ENCODE data around the gene PROZ. TPM values are rescaled to one million over a fixed set of nuclear protein-coding genes. Genes with fewer than 3 reads are reported as not detected.

Gene PROZ
- total and polyA plus RNA-seq, 2 of the 13 experiments (the other 11 are each of a cell fraction or from before 2014, with no cell fraction given) = 5.6 to 22.5 TPM

DNA sequence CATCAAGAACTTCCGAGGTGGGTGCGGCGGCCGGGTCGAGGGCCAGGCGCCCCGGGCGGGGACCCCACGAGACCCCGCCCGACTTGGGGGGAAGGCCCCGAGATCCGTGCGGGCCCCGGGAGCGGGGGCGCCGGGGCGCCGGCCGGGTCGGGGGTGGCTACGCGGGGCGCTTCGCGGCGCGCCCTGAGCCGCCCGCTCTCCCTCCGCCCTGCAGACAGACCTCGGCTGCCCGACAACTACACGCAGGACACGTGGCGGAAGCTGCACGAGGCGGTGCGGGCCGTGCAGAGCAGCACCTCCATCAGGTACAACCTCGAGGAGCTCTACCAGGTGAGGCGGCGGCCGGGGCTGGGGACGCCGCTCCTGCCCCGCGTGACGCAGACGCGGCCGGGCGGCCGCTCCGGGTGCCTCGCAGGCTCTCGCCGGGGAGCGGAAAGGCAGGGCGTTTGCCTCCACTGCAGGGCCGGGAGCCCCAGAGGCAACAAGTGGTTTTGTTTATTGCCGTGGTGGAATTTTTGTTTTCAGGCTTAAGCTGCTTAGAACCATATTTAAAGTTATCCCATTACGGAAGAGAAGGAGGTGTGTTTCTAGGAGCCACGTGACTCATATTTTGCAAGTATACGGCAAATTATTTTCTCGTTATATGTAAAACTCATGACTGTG is 51.4 kb downstream of the PROZ start (continued):
- TF ChIP-seq, protein P1, sequence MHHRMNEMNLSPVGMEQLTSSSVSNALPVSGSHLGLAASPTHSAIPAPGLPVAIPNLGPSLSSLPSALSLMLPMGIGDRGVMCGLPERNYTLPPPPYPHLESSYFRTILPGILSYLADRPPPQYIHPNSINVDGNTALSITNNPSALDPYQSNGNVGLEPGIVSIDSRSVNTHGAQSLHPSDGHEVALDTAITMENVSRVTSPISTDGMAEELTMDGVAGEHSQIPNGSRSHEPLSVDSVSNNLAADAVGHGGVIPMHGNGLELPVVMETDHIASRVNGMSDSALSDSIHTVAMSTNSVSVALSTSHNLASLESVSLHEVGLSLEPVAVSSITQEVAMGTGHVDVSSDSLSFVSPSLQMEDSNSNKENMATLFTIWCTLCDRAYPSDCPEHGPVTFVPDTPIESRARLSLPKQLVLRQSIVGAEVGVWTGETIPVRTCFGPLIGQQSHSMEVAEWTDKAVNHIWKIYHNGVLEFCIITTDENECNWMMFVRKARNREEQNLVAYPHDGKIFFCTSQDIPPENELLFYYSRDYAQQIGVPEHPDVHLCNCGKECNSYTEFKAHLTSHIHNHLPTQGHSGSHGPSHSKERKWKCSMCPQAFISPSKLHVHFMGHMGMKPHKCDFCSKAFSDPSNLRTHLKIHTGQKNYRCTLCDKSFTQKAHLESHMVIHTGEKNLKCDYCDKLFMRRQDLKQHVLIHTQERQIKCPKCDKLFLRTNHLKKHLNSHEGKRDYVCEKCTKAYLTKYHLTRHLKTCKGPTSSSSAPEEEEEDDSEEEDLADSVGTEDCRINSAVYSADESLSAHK (CRISPR knock-in tag; IDR thresholded peaks at IDR 0.05; ENCODE audit: borderline replicate concordance) = 0 out of 2 replicates have a peak, but pooled peaks have one; percentile 58
- no peak for TF ChIP-seq SMAD9 (CRISPR knock-in tag; IDR thresholded peaks at IDR 0.05)
- TF ChIP-seq, protein P2, sequence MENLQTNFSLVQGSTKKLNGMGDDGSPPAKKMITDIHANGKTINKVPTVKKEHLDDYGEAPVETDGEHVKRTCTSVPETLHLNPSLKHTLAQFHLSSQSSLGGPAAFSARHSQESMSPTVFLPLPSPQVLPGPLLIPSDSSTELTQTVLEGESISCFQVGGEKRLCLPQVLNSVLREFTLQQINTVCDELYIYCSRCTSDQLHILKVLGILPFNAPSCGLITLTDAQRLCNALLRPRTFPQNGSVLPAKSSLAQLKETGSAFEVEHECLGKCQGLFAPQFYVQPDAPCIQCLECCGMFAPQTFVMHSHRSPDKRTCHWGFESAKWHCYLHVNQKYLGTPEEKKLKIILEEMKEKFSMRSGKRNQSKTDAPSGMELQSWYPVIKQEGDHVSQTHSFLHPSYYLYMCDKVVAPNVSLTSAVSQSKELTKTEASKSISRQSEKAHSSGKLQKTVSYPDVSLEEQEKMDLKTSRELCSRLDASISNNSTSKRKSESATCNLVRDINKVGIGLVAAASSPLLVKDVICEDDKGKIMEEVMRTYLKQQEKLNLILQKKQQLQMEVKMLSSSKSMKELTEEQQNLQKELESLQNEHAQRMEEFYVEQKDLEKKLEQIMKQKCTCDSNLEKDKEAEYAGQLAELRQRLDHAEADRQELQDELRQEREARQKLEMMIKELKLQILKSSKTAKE (CRISPR knock-in tag; IDR thresholded peaks at IDR 0.05; ENCODE audit: borderline replicate concordance) = peak; percentile 51; the same call in 1 of the 2 replicates
- TF ChIP-seq NFATC3 (CRISPR knock-in tag; IDR thresholded peaks at IDR 0.05) = no peak
- TF ChIP-seq REPIN1 (CRISPR knock-in tag; IDR thresholded peaks at IDR 0.05; ENCODE audit: borderline replicate concordance, low read depth) = peak; percentile 42; the same call in 1 of the 2 replicates
- TF ChIP-seq RXRA (CRISPR knock-in tag; IDR thresholded peaks at IDR 0.05) = 0 out of 2 replicates have a peak, but pooled peaks have one; percentile 23
- no peak for TF ChIP-seq CAMTA2 (CRISPR knock-in tag; IDR thresholded peaks at IDR 0.05; ENCODE audit: borderline replicate concordance)
- no peak; a peak in 2 of 4 replicates for TF ChIP-seq POLR2A (IDR thresholded peaks at IDR 0.05; ENCODE audit: insufficient read depth in 1 of 2, low read depth in 2 of 2, low read length in 2 of 2)
- TF ChIP-seq, protein P3, sequence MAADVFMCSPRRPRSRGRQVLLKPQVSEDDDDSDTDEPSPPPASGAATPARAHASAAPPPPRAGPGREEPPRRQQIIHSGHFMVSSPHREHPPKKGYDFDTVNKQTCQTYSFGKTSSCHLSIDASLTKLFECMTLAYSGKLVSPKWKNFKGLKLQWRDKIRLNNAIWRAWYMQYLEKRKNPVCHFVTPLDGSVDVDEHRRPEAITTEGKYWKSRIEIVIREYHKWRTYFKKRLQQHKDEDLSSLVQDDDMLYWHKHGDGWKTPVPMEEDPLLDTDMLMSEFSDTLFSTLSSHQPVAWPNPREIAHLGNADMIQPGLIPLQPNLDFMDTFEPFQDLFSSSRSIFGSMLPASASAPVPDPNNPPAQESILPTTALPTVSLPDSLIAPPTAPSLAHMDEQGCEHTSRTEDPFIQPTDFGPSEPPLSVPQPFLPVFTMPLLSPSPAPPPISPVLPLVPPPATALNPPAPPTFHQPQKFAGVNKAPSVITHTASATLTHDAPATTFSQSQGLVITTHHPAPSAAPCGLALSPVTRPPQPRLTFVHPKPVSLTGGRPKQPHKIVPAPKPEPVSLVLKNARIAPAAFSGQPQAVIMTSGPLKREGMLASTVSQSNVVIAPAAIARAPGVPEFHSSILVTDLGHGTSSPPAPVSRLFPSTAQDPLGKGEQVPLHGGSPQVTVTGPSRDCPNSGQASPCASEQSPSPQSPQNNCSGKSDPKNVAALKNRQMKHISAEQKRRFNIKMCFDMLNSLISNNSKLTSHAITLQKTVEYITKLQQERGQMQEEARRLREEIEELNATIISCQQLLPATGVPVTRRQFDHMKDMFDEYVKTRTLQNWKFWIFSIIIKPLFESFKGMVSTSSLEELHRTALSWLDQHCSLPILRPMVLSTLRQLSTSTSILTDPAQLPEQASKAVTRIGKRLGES (CRISPR knock-in tag; IDR thresholded peaks at IDR 0.05; ENCODE audit: borderline replicate concordance) = peak; percentile 83; the same call in 1 of the 2 replicates
- peak; percentile 80; the same call in 1 of the 2 replicates for TF ChIP-seq ZNF546 (CRISPR knock-in tag; conservative IDR thresholded peaks at IDR 0.05)
- TF ChIP-seq, protein P4, sequence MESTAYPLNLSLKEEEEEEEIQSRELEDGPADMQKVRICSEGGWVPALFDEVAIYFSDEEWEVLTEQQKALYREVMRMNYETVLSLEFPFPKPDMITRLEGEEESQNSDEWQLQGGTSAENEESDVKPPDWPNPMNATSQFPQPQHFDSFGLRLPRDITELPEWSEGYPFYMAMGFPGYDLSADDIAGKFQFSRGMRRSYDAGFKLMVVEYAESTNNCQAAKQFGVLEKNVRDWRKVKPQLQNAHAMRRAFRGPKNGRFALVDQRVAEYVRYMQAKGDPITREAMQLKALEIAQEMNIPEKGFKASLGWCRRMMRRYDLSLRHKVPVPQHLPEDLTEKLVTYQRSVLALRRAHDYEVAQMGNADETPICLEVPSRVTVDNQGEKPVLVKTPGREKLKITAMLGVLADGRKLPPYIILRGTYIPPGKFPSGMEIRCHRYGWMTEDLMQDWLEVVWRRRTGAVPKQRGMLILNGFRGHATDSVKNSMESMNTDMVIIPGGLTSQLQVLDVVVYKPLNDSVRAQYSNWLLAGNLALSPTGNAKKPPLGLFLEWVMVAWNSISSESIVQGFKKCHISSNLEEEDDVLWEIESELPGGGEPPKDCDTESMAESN (CRISPR knock-in tag; conservative IDR thresholded peaks at IDR 0.05) = peak; percentile 61; the same call in 1 of the 2 replicates
- 0 out of 2 replicates have a peak, but pooled peaks have one; percentile 35 for TF ChIP-seq FOXM1 (CRISPR knock-in tag; IDR thresholded peaks at IDR 0.05)
- TF ChIP-seq, protein P5, sequence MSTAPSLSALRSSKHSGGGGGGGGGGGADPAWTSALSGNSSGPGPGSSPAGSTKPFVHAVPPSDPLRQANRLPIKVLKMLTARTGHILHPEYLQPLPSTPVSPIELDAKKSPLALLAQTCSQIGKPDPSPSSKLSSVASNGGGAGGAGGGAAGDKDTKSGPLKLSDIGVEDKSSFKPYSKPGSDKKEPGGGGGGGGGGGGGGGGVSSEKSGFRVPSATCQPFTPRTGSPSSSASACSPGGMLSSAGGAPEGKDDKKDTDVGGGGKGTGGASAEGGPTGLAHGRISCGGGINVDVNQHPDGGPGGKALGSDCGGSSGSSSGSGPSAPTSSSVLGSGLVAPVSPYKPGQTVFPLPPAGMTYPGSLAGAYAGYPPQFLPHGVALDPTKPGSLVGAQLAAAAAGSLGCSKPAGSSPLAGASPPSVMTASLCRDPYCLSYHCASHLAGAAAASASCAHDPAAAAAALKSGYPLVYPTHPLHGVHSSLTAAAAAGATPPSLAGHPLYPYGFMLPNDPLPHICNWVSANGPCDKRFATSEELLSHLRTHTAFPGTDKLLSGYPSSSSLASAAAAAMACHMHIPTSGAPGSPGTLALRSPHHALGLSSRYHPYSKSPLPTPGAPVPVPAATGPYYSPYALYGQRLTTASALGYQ (CRISPR knock-in tag; IDR thresholded peaks at IDR 0.05) = no peak
- TF ChIP-seq ZNF883 (CRISPR knock-in tag; IDR thresholded peaks at IDR 0.05; ENCODE audit: not compliant biosample characterization) = peak; percentile 86
- peak; percentile 45; the same call in 1 of the 2 replicates for TF ChIP-seq REXO4 (CRISPR knock-in tag; IDR thresholded peaks at IDR 0.05; ENCODE audit: borderline replicate concordance)
- no peak for TF ChIP-seq ZZZ3 (CRISPR knock-in tag; IDR thresholded peaks at IDR 0.05; ENCODE audit: borderline replicate concordance)

Measured in HepG2 (cell line).